Gastrocnemius medialis (tissue), 4 donors: ENCODE results near the gene IGFALS. TPM values are rescaled to one million over a fixed set of nuclear protein-coding genes. Genes with fewer than 3 reads are reported as not detected.

Experiments
- ATAC-seq, 2 donors: fragments of 150-250 bp; one replicate each; pipeline ENCODE4 v1.9.1; 2016
- DNase-seq, 2 donors: peaks; one replicate each; pipeline ENCODE4 v3.0.0-alpha.2; 2019
- H3K27ac ChIP-seq, 4 donors: fragments of 200-600 bp; sonication (generic); 1 replicate in 1 of 4; 2 replicates in 3 of 4; pipeline ENCODE4 v1.5.1; 2016 to 2018; ENCODE audit warnings: mild to moderate bottlenecking in 2 of 4, moderate library complexity in 1 of 4
- H3K27me3 ChIP-seq, 3 donors: fragments of 200-600 bp; sonication (generic) in 2 of 3; 1 replicate in 1 of 3; 2 replicates in 2 of 3; pipeline versions ENCODE4 v1.5.1 to v1.6.0; 2016 to 2019; ENCODE audit warnings: mild to moderate bottlenecking in 1 of 3, moderate library complexity in 1 of 3
- H3K36me3 ChIP-seq, 2 donors: fragments of 200-600 bp; sonication (generic) in 1 of 2; one replicate each; pipeline ENCODE4 v1.5.1; 2017 to 2018
- H3K4me1 ChIP-seq, 2 donors: fragments of 200-600 bp; sonication (generic) in 1 of 2; one replicate each; pipeline ENCODE4 v1.5.1; 2016 to 2017; ENCODE audit warnings: mild to moderate bottlenecking in 2 of 2
- H3K4me3 ChIP-seq, 4 donors: fragments of 200-600 bp; sonication (generic) in 3 of 4; 1 replicate in 1 of 4; 2 replicates in 3 of 4; pipeline ENCODE4 v1.5.1; 2016 to 2019; ENCODE audit warnings: mild to moderate bottlenecking in 2 of 4
- H3K9me3 ChIP-seq, 3 donors: fragments of 200-600 bp; sonication (generic) in 2 of 3; 1 replicate in 1 of 3; 2 replicates in 2 of 3; pipeline ENCODE4 v1.5.1; 2016 to 2019
- POLR2A ChIP-seq, 2 donors: fragments of 450-650 bp; IDR thresholded peaks; one replicate each; pipeline ENCODE4 v1.6.1; 2017; ENCODE audit warnings: antibody characterized with exemption in 2 of 2, mild to moderate bottlenecking in 2 of 2, moderate library complexity in 2 of 2
- in situ Hi-C, 4 donors: fragments of 200-750 bp; cut with MboI; loops; one replicate each; pipeline versions ENCODE4 v1.15.0 to v1.8.0; 2017; ENCODE audit warnings: low sequenced_read_pairs in 4 of 4
- intact Hi-C: fragments of 100-400 bp; cut with DNase I; formaldehyde crosslinking; loops from one replicate; pipeline ENCODE4 v1.15.1; 2023; ENCODE audit warnings: low total_unique reads
- total RNA-seq, 4 donors: library from RNA; depleted of rRNA; stranded (reverse); fragments of >200 nt; gene quantifications; one replicate each; pipeline versions ENCODE4 v1.1.0 to v1.2.3, GENCODE V29; 2016
- TF ChIP-seq, protein P1 (sequence below), 5 experiments: fragments of 450-650 bp in 3 of 5; fragments of 200-600 bp in 2 of 5; sonication (generic) in 2 of 5; IDR thresholded peaks in 4 of 5; conservative IDR thresholded peaks in 1 of 5; 1 replicate in 4 of 5; 2 replicates in 1 of 5; pipeline ENCODE4 v1.5.1; 2016 to 2019; ENCODE audit warnings: antibody characterized with exemption in 5 of 5, mild to moderate bottlenecking in 3 of 5, moderate library complexity in 3 of 5

IGFALS gene
- total RNA-seq, 4 donors from 2014 or later: 0.20 to 0.22 TPM; not detected in 2

GRCh38 chr16:1781254-1781653, 12.3 kb downstream of the IGFALS start:
- peaks cover 30 to 38% of the 10 kb centered on the region in 2 donors for H3K4me1 ChIP-seq
- peak overlapping the region; percentile 61 to 93 (median 78) for H3K4me3 ChIP-seq
- H3K36me3 ChIP-seq: peaks cover 0 to 37% of the 10 kb centered on the region in 2 donors
- in situ Hi-C loops (no loop called here), intact Hi-C loops (loop anchor here (5.0 kb wide), 3 partner anchors 74 to 169 kb away; partner anchors contain the start of genes CRAMP1, IFT140 and MAPK8IP3)
- no peaks in the 10 kb centered on the region for H3K27me3 ChIP-seq
- H3K27ac ChIP-seq: peak overlapping the region; percentile 77 to 92 (median 84)
- H3K9me3 ChIP-seq: no peaks in the 10 kb centered on the region
- ATAC-seq: no peak
- TF ChIP-seq, protein P1, sequence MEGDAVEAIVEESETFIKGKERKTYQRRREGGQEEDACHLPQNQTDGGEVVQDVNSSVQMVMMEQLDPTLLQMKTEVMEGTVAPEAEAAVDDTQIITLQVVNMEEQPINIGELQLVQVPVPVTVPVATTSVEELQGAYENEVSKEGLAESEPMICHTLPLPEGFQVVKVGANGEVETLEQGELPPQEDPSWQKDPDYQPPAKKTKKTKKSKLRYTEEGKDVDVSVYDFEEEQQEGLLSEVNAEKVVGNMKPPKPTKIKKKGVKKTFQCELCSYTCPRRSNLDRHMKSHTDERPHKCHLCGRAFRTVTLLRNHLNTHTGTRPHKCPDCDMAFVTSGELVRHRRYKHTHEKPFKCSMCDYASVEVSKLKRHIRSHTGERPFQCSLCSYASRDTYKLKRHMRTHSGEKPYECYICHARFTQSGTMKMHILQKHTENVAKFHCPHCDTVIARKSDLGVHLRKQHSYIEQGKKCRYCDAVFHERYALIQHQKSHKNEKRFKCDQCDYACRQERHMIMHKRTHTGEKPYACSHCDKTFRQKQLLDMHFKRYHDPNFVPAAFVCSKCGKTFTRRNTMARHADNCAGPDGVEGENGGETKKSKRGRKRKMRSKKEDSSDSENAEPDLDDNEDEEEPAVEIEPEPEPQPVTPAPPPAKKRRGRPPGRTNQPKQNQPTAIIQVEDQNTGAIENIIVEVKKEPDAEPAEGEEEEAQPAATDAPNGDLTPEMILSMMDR (IDR thresholded peaks at IDR 0.05 in 4 of 5, conservative IDR thresholded peaks at IDR 0.05 in 1 of 5): no peak
- no peak for TF ChIP-seq POLR2A (IDR thresholded peaks at IDR 0.05)
- DNase-seq: no peak

DNA sequence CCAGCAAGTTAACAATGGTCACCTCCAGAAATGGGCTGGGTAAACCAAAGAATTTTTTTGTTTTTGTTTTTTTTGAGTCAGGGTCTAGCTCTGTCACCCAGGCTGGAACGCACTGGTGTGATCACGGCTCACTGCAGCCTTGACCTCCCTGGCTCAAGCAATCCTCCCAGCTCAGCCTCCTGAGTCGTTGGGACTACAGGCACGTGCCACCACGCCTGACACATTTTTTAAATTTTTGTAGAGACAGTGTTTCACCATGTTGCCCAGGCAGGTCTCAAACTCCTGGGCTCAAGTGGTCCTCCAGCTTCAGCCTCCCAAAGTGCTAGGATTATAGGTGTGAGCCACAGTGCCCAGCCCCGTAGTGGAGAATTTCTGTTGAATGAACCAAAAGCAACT, 12.8 kb downstream of the IGFALS start:
- Histone ChIP-seq H3K27me3 (no peaks in the 10 kb centered on the region), H3K4me3 (peak overlapping the region in 3 of 4 donors; percentile 61 to 93 (median 74)), H3K4me1 (peaks cover 30 to 38% of the 10 kb centered on the region in 2 donors), H3K9me3 (no peaks in the 10 kb centered on the region), H3K36me3 (peaks cover 0 to 35% of the 10 kb centered on the region in 2 donors), H3K27ac (peak overlapping the region in 3 of 4 donors; percentile 7 to 92 (median 90))
- ATAC-seq (no peak), DNase-seq (no peak)
- in situ Hi-C loops: no loop called here
- TF ChIP-seq POLR2A (IDR thresholded peaks at IDR 0.05): no peak
- TF ChIP-seq, protein P1 (IDR thresholded peaks at IDR 0.05 in 4 of 5, conservative IDR thresholded peaks at IDR 0.05 in 1 of 5): no peak
- intact Hi-C loops: loop anchor here (5.0 kb wide), 3 partner anchors 73 to 168 kb away; partner anchors contain the start of genes CRAMP1, IFT140 and MAPK8IP3

GRCh38 chr16:1779741-1780676, 13.5 kb downstream of the IGFALS start:
- Histone ChIP-seq H3K4me3 (no peak overlapping the region), H3K27me3 (no peaks in the 10 kb centered on the region), H3K36me3 (peaks cover 0 to 38% of the 10 kb centered on the region in 2 donors), H3K27ac (peak overlapping the region; percentile 7 to 92 (median 50)), H3K9me3 (no peaks in the 10 kb centered on the region), H3K4me1 (peaks cover 30 to 34% of the 10 kb centered on the region in 2 donors)
- TF ChIP-seq, protein P1 (IDR thresholded peaks at IDR 0.05 in 4 of 5, conservative IDR thresholded peaks at IDR 0.05 in 1 of 5): no peak
- no peak for TF ChIP-seq POLR2A (IDR thresholded peaks at IDR 0.05)
- intact Hi-C loops: loop anchor here (5.0 to 10.0 kb wide), 4 partner anchors 73 to 435 kb away; partner anchors contain the start of genes BRICD5, CRAMP1, IFT140 and MAPK8IP3
- in situ Hi-C loops: no loop called here
- ATAC-seq (no peak), DNase-seq (no peak)

DNA sequence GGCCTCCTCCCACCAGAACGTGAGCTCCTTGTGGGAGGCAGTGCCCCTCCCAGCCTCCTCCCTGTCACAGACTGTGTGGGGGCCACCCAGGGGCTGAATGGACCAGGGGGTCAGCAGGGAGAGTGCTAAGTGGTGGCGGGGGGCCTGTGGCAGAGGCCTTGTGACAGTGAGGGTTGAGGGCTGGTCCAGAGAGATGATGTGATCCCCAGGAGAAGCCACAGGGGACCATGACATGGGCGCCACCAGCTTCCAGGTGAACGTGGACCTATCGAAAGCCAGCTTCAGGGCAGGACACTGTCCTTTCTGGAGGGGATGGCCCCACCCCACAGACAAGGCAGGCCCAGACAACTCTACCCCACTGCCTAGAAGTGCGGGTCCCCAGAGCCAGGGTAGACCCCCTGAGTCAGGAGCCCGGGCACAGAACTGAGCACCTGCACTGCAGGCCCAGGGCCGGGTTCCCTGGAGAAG, 14.2 kb downstream of the IGFALS start:
- H3K4me3 ChIP-seq: no peak overlapping the region
- DNase-seq (no peak), ATAC-seq (no peak)
- H3K36me3 ChIP-seq: peaks cover 0 to 38% of the 10 kb centered on the region in 2 donors
- in situ Hi-C loops: no loop called here
- no peak for TF ChIP-seq POLR2A (IDR thresholded peaks at IDR 0.05)
- TF ChIP-seq, protein P1 (IDR thresholded peaks at IDR 0.05 in 4 of 5, conservative IDR thresholded peaks at IDR 0.05 in 1 of 5): no peak
- peaks cover 33 to 39% of the 10 kb centered on the region in 2 donors for H3K4me1 ChIP-seq
- intact Hi-C loops: loop anchor here (10.0 kb wide), 1 partner anchor 436 kb away; the partner anchor contains the start of genes BRICD5 and PGP
- no peaks in the 10 kb centered on the region for H3K9me3 ChIP-seq
- peak overlapping the region; percentile 11 to 92 (median 51) for H3K27ac ChIP-seq
- H3K27me3 ChIP-seq: no peaks in the 10 kb centered on the region
